GM13977 (cell line): Measurements from ENCODE around the gene ZNF532.

Experiments
- DNase-seq: peaks from one replicate; pipeline ENCODE4 v3.0.0; 2012; ENCODE audit warnings: low spot score
- in situ Hi-C: fragments of 300-500 bp; cut with MboI; formaldehyde crosslinking; loops from one replicate; pipeline ENCODE4 v1.12.0; 2022; ENCODE audit warnings: low sequenced_read_pairs, low pct_unique_long_range_greater_than_20kb, mixed read lengths, inconsistent platforms; ENCODE audit not compliant: unreplicated experiment
- TF ChIP-seq, protein P1 (sequence below): IDR thresholded peaks from 2 replicates; pipeline ENCODE4 v1.5.1; 2012; ENCODE audit warnings: mild to moderate bottlenecking, control low read depth; ENCODE audit not compliant: insufficient read depth; ENCODE audit errors: extremely low read depth, missing control alignments

ZNF532 gene

DNA sequence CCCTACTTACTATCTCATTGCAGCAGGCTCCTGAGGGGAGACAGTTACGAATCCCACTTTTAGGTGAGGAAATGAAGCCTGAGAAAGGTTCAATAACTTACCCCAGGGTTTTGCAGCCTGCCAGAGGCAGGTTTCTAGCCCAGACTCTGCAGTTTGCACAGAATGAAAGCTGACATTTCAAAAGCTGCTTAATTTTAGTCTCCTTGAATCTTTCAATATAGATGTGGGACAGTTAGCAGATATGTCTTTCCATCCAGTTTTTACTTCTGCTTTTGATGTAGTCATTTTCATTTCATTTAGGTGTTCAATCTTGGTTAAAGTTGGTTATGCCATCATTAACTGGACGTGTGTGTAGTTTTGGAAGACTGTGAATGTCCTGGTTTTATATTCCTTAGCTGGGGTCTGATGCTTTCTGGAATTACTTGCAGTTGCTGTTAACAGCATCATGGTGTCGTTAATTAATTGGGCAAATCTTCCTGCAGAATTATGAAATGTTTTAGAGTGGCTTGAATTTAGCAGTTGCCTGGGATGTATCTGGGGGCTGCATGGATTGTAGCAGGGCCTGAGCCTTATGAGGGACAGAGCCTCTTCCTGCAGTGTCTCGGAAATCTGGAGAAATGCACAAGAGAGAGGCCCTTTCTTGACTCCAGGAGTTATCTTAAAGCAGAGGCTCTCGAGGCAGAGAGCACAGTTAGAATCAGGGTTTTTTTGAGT is 100.8 kb downstream of the ZNF532 start:
- in situ Hi-C loops = no loop called here

DNA sequence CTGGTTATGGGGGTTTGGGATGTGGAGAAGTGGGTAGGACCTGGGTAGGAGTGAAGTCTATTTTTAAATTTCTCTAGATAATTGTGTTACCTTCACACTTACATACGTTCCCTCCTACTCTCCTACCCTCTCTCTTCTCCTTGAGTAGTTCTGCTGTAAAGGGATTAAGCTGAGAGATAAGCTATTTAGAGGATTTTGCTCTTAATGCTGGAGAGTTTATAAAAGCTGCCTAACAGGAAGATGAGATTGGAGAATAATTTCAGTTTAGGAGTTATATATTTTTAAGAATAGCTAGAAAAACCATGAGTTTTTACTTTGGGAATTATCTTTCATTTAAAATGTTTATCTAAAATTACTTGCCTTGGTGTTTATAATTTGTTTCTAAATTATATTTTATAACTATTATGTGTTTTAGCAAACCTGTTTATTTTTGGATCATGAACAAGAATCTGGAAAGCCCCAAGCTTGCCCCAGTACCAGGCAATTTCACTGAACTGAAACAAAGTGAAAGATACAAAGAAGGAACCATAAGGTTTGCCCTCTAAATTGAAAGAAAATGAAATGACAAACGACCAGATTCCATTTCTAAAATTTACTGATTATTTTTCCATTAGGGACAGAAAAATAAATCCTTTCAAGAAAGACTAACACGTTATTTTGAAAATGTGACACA is 101.5 kb downstream of the ZNF532 start:
- TF ChIP-seq, protein P1, sequence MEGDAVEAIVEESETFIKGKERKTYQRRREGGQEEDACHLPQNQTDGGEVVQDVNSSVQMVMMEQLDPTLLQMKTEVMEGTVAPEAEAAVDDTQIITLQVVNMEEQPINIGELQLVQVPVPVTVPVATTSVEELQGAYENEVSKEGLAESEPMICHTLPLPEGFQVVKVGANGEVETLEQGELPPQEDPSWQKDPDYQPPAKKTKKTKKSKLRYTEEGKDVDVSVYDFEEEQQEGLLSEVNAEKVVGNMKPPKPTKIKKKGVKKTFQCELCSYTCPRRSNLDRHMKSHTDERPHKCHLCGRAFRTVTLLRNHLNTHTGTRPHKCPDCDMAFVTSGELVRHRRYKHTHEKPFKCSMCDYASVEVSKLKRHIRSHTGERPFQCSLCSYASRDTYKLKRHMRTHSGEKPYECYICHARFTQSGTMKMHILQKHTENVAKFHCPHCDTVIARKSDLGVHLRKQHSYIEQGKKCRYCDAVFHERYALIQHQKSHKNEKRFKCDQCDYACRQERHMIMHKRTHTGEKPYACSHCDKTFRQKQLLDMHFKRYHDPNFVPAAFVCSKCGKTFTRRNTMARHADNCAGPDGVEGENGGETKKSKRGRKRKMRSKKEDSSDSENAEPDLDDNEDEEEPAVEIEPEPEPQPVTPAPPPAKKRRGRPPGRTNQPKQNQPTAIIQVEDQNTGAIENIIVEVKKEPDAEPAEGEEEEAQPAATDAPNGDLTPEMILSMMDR = no peak
- in situ Hi-C loops = no loop called here

More for the DNA sequence above, 100.8 kb downstream of the ZNF532 start:
- TF ChIP-seq, protein P1 = no peak
- DNase-seq = no peak

DNA sequence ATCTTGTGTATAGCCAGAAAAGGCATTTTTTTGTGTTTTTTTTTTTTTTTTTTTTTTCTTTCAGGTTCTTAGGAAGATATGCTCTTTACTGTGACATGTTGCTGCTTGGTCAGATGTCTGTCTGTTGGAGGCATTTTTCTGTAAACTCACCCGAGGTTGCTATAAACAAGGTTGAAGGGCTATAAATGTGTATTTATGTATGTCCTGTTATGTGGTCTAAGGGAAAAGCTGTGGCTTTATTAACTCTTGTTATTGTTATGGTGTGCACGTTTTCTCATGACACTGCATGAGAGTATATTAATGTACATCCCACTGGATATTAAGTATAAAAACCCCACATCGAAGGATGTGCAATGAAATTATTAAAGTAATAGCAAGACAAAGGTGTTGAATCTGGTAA is 102.0 kb downstream of the ZNF532 start:
- TF ChIP-seq, protein P1 = no peak
- no peak for DNase-seq
- in situ Hi-C loops = no loop called here

More for the DNA sequence above, 101.5 kb downstream of the ZNF532 start:
- no peak for DNase-seq

DNA sequence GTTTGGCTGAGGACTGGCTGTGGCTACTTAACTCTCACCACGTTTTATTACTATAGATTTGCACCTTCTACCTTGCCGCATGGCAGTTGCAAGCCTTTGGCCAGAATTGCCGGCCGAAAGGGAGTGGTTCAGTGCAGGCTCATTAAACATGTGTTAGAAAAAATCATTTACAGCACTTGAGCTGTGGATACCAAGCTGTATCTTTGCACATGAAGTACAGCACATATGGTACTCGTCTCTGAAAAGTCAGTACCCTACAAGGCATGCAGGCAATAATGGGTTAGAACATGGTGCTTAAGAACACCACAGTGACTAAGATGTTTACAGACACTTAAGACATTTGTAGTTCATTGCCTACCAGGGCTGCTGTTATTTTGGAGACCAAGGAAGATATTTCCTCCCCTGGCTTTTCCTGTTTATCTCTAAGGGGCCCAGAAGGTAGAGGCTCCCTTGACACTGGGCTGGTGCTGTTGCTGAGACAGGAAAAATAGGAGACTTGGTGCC is 103.1 kb downstream of the ZNF532 start:
- no peak for DNase-seq
- TF ChIP-seq, protein P1 = no peak
- in situ Hi-C loops = no loop called here

DNA sequence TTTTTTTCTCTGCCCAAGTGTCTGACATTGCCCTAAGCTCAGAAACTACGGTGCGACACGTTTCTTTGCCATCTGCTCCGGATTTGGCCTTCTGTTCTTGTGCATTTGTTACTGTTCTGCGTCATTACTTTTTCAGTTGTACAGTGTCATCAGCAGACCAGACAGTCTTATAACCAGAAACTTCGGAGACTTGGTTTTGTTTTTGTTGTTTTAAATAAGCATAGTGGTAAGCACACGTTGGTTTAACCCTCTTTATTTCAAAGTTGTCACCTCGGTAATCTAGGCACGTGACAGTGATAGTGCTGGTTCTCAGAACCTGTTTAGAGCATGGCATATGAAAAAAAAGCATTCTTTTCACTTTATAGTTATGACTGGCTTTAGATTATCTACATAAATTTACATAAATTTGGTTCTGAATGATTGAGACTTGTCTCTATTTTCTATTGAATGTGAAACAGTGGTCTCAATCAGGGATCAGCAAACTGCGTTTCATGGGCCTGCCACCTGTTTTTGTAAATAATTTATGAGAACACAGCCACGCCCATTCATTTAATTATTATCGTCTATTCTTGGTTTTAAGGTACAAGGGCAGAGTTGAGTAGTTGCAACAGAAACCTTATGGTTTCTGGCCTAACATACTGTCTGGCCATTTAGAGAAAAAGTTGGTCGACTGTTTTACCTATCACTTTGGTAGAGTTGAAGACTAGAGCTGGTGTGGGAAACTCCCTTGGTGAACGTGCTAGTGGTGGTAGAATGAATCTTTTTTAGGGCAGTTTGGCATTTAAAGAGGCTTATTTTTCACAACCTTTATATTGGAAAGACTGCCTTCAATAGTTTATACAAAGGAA is 106.5 kb downstream of the ZNF532 start:
- peak; percentile 43 for DNase-seq
- in situ Hi-C loops = no loop called here
- TF ChIP-seq, protein P1 = no peak

DNA sequence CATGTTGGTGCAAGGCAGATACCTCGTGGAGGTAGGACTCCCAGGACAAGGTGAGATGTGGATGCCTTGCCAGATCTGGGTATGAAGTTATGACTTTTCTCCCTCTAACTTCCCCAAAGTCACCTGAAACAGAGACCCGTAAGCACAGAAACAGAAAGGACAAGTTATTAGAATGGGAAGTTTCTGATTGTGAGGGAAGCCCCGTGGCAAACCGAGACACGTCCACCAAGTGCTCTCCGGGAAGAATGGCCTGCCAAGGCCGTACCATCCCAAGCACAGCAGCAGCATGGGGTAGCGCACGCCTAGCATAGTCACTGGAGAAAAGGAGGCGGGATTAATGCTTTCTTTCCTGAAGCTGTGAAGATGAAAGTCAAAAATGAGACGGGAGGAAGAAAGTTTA is 110.6 kb downstream of the ZNF532 start:
- TF ChIP-seq, protein P1 = no peak
- in situ Hi-C loops = no loop called here
- no peak for DNase-seq
